SU-DHL-6 (cell line): ENCODE data around the gene MB.

Source experiments
- H2AFZ ChIP-seq: fragments of 200-600 bp; sonication (generic); 2 replicates; pipeline ENCODE4 v1.6.1; 2014; ENCODE audit warnings: low read depth, mild to moderate bottlenecking, moderate library complexity, mixed read lengths, antibody characterized with exemption, low read length; ENCODE audit not compliant: severe bottlenecking
- H3F3A ChIP-seq: fragments of 200-600 bp; shearing (Covaris generic); 2 replicates; pipeline ENCODE4 v1.6.0; 2016; ENCODE audit warnings: antibody characterized with exemption, mild to moderate bottlenecking; ENCODE audit not compliant: insufficient read depth
- H3K27ac ChIP-seq: fragments of 200-600 bp; sonication (generic); 2 replicates; pipeline ENCODE4 v1.5.1; 2016; ENCODE audit warnings: low read depth, mild to moderate bottlenecking, low read length, moderate library complexity, mixed read lengths
- H3K27me3 ChIP-seq: fragments of 200-600 bp; sonication (generic), shearing (Covaris generic); 2 replicates; pipeline ENCODE4 v1.6.0; 2014; ENCODE audit warnings: mild to moderate bottlenecking, low read length
- H3K36me3 ChIP-seq: fragments of 200-600 bp; sonication (generic); 2 replicates; pipeline ENCODE4 v1.6.1; 2014; ENCODE audit warnings: mild to moderate bottlenecking, low read length, mixed read lengths
- H3K4me2 ChIP-seq: fragments of 300-600, 200-600 bp; shearing (Covaris generic), sonication (generic); 2 replicates; pipeline ENCODE4 v1.6.0; 2014; ENCODE audit warnings: low read length, low read depth, mild to moderate bottlenecking; ENCODE audit not compliant: poor library complexity, severe bottlenecking
- H3K4me3 ChIP-seq: fragments of 200-600 bp; sonication (generic); 2 replicates; pipeline ENCODE4 v1.5.1; 2014; ENCODE audit warnings: antibody characterized with exemption, low read length, mild to moderate bottlenecking, mixed read lengths; ENCODE audit not compliant: insufficient read depth, poor library complexity, severe bottlenecking
- H3K79me2 ChIP-seq: fragments of 200-600 bp; sonication (generic); 2 replicates; pipeline ENCODE4 v1.6.1; 2014; ENCODE audit warnings: mild to moderate bottlenecking, low read length, moderate library complexity; ENCODE audit not compliant: insufficient read depth
- H3K9ac ChIP-seq: fragments of 200-600 bp; sonication (generic); 2 replicates; pipeline ENCODE4 v1.7.0; 2014; ENCODE audit warnings: mild to moderate bottlenecking, low read length
- H3K9me2 ChIP-seq: fragments of 200-600 bp; sonication (generic); replicated peaks from 2 replicates; pipeline ENCODE4 v1.6.1; 2014; ENCODE audit warnings: low read length; ENCODE audit not compliant: insufficient read depth
- H3K9me3 ChIP-seq: fragments of 200-600 bp; sonication (generic); 2 replicates; pipeline ENCODE4 v1.6.1; 2014; ENCODE audit warnings: low read length, mixed read lengths; ENCODE audit not compliant: insufficient read depth
- H4K20me1 ChIP-seq: fragments of 200-600 bp; sonication (generic); 2 replicates; pipeline ENCODE4 v1.6.1; 2014; ENCODE audit warnings: low read depth, mild to moderate bottlenecking, antibody characterized with exemption, low read length, moderate library complexity, mixed read lengths
- CTCF ChIP-seq: fragments of 200-600 bp; sonication (generic); IDR thresholded peaks from one replicate; pipeline ENCODE4 v1.5.1; 2017; ENCODE audit warnings: antibody characterized with exemption, mild to moderate bottlenecking, low read length, moderate library complexity; ENCODE audit not compliant: insufficient read depth, poor library complexity, severe bottlenecking
- EZH2phosphoT487 ChIP-seq: fragments of 200-600 bp; sonication (generic), shearing (Covaris generic); conservative IDR thresholded peaks from 2 replicates; pipeline ENCODE4 v1.6.1; 2018; ENCODE audit warnings: mild to moderate bottlenecking, antibody characterized with exemption, low read length, moderate library complexity, mixed read lengths

The MB gene

GRCh38 chr22:35559354-35560005, 57.6 kb downstream of the MB start:
- no peaks in the 10 kb centered on the region for H3K9me3 ChIP-seq
- H3K9me2 ChIP-seq: no peaks in the 10 kb centered on the region
- no peak for TF ChIP-seq EZH2phosphoT487
- no peak for TF ChIP-seq CTCF
- no peaks in the 10 kb centered on the region for H3K27me3 ChIP-seq
- no peak overlapping the region for H3K4me2 ChIP-seq
- H3K36me3 ChIP-seq: no peaks in the 10 kb centered on the region
- no peak overlapping the region for H3K4me3 ChIP-seq
- no peak overlapping the region for H3K9ac ChIP-seq
- H3K27ac ChIP-seq: no peak overlapping the region
- H3K79me2 ChIP-seq: no peaks in the 10 kb centered on the region
- H3F3A ChIP-seq: no peaks in the 10 kb centered on the region
- H4K20me1 ChIP-seq: no peaks in the 10 kb centered on the region
- no peak overlapping the region for H2AFZ ChIP-seq

GRCh38 chr22:35558719-35559118, 58.4 kb downstream of the MB start:
- Histone ChIP-seq H3K9me3 (no peaks in the 10 kb centered on the region), H3K79me2 (no peaks in the 10 kb centered on the region), H3K4me3 (no peak overlapping the region), H3K27ac (no peak overlapping the region), H3K9me2 (no peaks in the 10 kb centered on the region), H3K27me3 (no peaks in the 10 kb centered on the region), H3K4me2 (no peak overlapping the region), H3K36me3 (no peaks in the 10 kb centered on the region), H4K20me1 (no peaks in the 10 kb centered on the region), H3K9ac (no peak overlapping the region), H3F3A (no peaks in the 10 kb centered on the region), H2AFZ (no peak overlapping the region)
- no peak for TF ChIP-seq EZH2phosphoT487
- TF ChIP-seq CTCF: no peak

GRCh38 chr22:35558031-35558430, 59.1 kb downstream of the MB start:
- Histone ChIP-seq H2AFZ (no peak overlapping the region), H3K4me2 (no peak overlapping the region), H3K27me3 (no peaks in the 10 kb centered on the region), H3K9me3 (no peaks in the 10 kb centered on the region), H3K36me3 (no peaks in the 10 kb centered on the region), H3K27ac (no peak overlapping the region), H3F3A (no peaks in the 10 kb centered on the region), H3K4me3 (no peak overlapping the region), H3K9me2 (no peaks in the 10 kb centered on the region), H3K9ac (no peak overlapping the region), H4K20me1 (no peaks in the 10 kb centered on the region), H3K79me2 (no peaks in the 10 kb centered on the region)
- no peak for TF ChIP-seq CTCF
- TF ChIP-seq EZH2phosphoT487: no peak
